GM18511 (cell line): ENCODE measurements around the gene TSR3.

Experiments
- ATAC-seq: cut with Tn5 transposase; IDR thresholded peaks from one replicate; pipeline ENCODE4 v1.9.1; 2021; ENCODE audit warnings: mild to moderate bottlenecking, moderate library complexity; ENCODE audit not compliant: unreplicated experiment

The TSR3 gene

GRCh38 chr16:1378087-1378803 lies 26.6 kb upstream of the TSR3 start:
- no peak for ATAC-seq

GRCh38 chr16:1377406-1378010 lies 25.8 kb upstream of the TSR3 start:
- no peak for ATAC-seq

- no peak for ATAC-seq
Observed at GRCh38 chr16:1375741-1376410, 24.2 kb upstream of the TSR3 start.

- ATAC-seq = no peak
Observed at GRCh38 chr16:1375298-1375640, 23.6 kb upstream of the TSR3 start.

GRCh38 chr16:1374418-1375297 lies 23.0 kb upstream of the TSR3 start:
- no peak for ATAC-seq

- ATAC-seq = no peak
Observed at GRCh38 chr16:1372292-1372950, 20.7 kb upstream of the TSR3 start.

GRCh38 chr16:1371054-1371978 lies 19.6 kb upstream of the TSR3 start:
- ATAC-seq = no peak

GRCh38 chr16:1367486-1368174 lies 16.0 kb upstream of the TSR3 start:
- ATAC-seq = no peak

GRCh38 chr16:1366712-1367299 lies 15.1 kb upstream of the TSR3 start:
- ATAC-seq = no peak

- no peak for ATAC-seq
Observed at GRCh38 chr16:1366060-1366711, 14.5 kb upstream of the TSR3 start.

- no peak for ATAC-seq
Observed at GRCh38 chr16:1364510-1364909, 12.8 kb upstream of the TSR3 start.

- no peak for ATAC-seq
Observed at GRCh38 chr16:1363501-1364041, 11.9 kb upstream of the TSR3 start.

- no peak for ATAC-seq
Observed at GRCh38 chr16:1362807-1363206, 11.1 kb upstream of the TSR3 start.

- ATAC-seq = no peak
Observed at GRCh38 chr16:1361685-1362360, 10.1 kb upstream of the TSR3 start.

GRCh38 chr16:1357906-1358566 lies 6.4 kb upstream of the TSR3 start:
- ATAC-seq = no peak

- ATAC-seq = no peak
Observed at GRCh38 chr16:1356061-1356900, 4.6 kb upstream of the TSR3 start.
